Activated CD4-positive, alpha-beta T cell treated with anti-CD3 and anti-CD28 coated beads, Interleukin-2, amount 50 U/mL, for 48 hours (primary cell): ENCODE data around the gene NTSR1.

Experiments used
- DNase-seq, 2 experiments: peaks; one replicate each; pipeline ENCODE4 v3.0.0-alpha.2; 2020

NTSR1 gene

GRCh38 chr20:62742550-62742949, 33.9 kb downstream of the NTSR1 start:
- no peak for DNase-seq

- DNase-seq, result no peak
Measured at GRCh38 chr20:62742979-62743776, 34.5 kb downstream of the NTSR1 start.

- no peak for DNase-seq
Measured at GRCh38 chr20:62743777-62744317, 35.2 kb downstream of the NTSR1 start.

GRCh38 chr20:62744741-62745191, 36.1 kb downstream of the NTSR1 start:
- no peak for DNase-seq

- no peak for DNase-seq
Measured at GRCh38 chr20:62745279-62745951, 36.8 kb downstream of the NTSR1 start.

- DNase-seq, result no peak
Measured at GRCh38 chr20:62745952-62746288, 37.3 kb downstream of the NTSR1 start.

- DNase-seq, result no peak
Measured at GRCh38 chr20:62748311-62748710, 39.7 kb downstream of the NTSR1 start.

GRCh38 chr20:62749851-62750445, 41.3 kb downstream of the NTSR1 start:
- no peak for DNase-seq

- no peak for DNase-seq
Measured at GRCh38 chr20:62751551-62752150, 43.0 kb downstream of the NTSR1 start.

GRCh38 chr20:62752181-62752670, 43.6 kb downstream of the NTSR1 start:
- DNase-seq, result no peak

GRCh38 chr20:62752671-62753501, 44.2 kb downstream of the NTSR1 start:
- DNase-seq, result no peak

- no peak for DNase-seq
Measured at GRCh38 chr20:62753626-62754025, 45.0 kb downstream of the NTSR1 start.

- DNase-seq, result no peak
Measured at GRCh38 chr20:62754122-62754990, 45.7 kb downstream of the NTSR1 start.

GRCh38 chr20:62754991-62755356, 46.3 kb downstream of the NTSR1 start:
- DNase-seq, result no peak

- no peak for DNase-seq
Measured at GRCh38 chr20:62755817-62756724, 47.4 kb downstream of the NTSR1 start.

- no peak for DNase-seq
Measured at GRCh38 chr20:62758226-62758912, 49.7 kb downstream of the NTSR1 start.

- DNase-seq, result no peak
Measured at GRCh38 chr20:62759981-62760431, 51.4 kb downstream of the NTSR1 start.

- no peak for DNase-seq
Measured at GRCh38 chr20:62760471-62760855, 51.8 kb downstream of the NTSR1 start.
